GM15510 (cell line): ENCODE results near the gene ZCWPW2.

Experiments
- POLR2A ChIP-seq: IDR thresholded peaks from 3 replicates; pipeline ENCODE4 v1.6.1; 2011; ENCODE audit warnings: borderline replicate concordance; ENCODE audit not compliant: insufficient read length; ENCODE audit errors: extremely low read depth

The ZCWPW2 gene

GRCh38 chr3:28485164-28485563, 136.6 kb downstream of the ZCWPW2 start:
- no peak for TF ChIP-seq POLR2A

GRCh38 chr3:28495301-28495700, 146.8 kb downstream of the ZCWPW2 start:
- no peak for TF ChIP-seq POLR2A

- TF ChIP-seq POLR2A: no peak
These were observed 153.9 kb downstream of the ZCWPW2 start for GRCh38 chr3:28502397-28502937.

GRCh38 chr3:28504976-28505375, 156.5 kb downstream of the ZCWPW2 start:
- no peak for TF ChIP-seq POLR2A

- TF ChIP-seq POLR2A: no peak
These were observed 173.1 kb downstream of the ZCWPW2 start for GRCh38 chr3:28521663-28522062.

- no peak for TF ChIP-seq POLR2A
These were observed 193.8 kb downstream of the ZCWPW2 start for GRCh38 chr3:28542351-28542750.

GRCh38 chr3:28544236-28544635, 195.7 kb downstream of the ZCWPW2 start:
- no peak for TF ChIP-seq POLR2A

- TF ChIP-seq POLR2A: no peak
These were observed 196.3 kb downstream of the ZCWPW2 start for GRCh38 chr3:28544831-28545230.

- TF ChIP-seq POLR2A: no peak
These were observed 199.2 kb downstream of the ZCWPW2 start for GRCh38 chr3:28547677-28548076.

- no peak for TF ChIP-seq POLR2A
These were observed 204.7 kb downstream of the ZCWPW2 start for GRCh38 chr3:28553175-28553574.

- no peak for TF ChIP-seq POLR2A
These were observed 207.7 kb downstream of the ZCWPW2 start for GRCh38 chr3:28556195-28556594.

GRCh38 chr3:28564211-28564610, 215.7 kb downstream of the ZCWPW2 start:
- TF ChIP-seq POLR2A: no peak

GRCh38 chr3:28569357-28569756, 220.8 kb downstream of the ZCWPW2 start:
- TF ChIP-seq POLR2A: no peak

GRCh38 chr3:28574036-28574435, 225.5 kb downstream of the ZCWPW2 start:
- no peak for TF ChIP-seq POLR2A

GRCh38 chr3:28575100-28575745, 226.7 kb downstream of the ZCWPW2 start:
- no peak for TF ChIP-seq POLR2A
